ENCODE data around the gene CCDC57.

CCDC57 gene

GRCh38 chr17:82056729-82057621, 155.7 kb downstream of the CCDC57 start:
- no peak for DNase-seq

- no peak for DNase-seq
Observed at GRCh38 chr17:82055965-82056728, 156.5 kb downstream of the CCDC57 start.

DNA sequence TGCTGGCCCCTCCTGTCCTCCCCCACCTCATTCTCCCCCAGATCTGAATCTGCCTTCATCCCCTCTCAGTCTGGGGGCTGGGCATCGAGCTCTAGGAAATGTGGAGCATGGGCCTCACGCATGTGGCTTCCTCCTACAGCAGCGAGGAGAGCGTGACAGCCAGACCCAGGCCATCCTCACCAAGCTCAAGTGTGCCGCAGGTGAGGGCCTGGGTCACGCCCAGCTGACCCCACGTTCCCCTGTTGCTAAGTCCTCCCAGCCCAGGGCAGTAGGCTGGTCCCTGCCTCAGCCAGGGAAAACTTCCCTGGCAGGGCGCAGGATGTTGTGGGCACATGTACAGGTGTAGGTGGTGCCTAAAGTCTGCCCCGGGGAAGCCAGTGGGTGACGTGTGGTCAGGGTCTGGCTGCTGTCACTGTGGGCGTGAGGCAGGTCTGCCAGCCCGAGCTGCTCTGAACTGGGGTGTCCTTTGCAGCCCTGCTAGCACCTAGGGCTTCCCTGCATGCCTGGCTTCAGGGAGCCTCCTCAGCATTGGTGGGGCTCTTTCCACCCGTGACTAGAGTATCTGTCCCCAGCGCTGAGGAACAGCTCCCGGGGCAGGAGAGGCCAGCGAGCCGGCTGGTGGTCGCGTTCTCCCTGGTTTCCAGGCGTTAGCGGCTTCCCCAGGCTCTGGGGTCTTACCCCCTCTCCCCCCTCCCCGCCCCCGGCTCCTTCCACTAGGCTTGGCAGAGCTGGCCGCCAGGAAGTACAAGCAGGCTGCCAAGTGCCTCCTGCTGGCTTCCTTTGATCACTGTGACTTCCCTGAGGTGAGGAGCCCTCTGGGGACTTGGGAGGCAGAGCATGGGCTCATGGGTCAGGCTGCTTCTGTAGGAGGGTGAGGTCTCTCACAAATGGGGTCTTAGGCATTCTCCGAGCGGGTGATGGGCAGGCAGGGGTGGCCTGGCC, 157.3 kb downstream of the CCDC57 start:
- no peak for DNase-seq

DNA sequence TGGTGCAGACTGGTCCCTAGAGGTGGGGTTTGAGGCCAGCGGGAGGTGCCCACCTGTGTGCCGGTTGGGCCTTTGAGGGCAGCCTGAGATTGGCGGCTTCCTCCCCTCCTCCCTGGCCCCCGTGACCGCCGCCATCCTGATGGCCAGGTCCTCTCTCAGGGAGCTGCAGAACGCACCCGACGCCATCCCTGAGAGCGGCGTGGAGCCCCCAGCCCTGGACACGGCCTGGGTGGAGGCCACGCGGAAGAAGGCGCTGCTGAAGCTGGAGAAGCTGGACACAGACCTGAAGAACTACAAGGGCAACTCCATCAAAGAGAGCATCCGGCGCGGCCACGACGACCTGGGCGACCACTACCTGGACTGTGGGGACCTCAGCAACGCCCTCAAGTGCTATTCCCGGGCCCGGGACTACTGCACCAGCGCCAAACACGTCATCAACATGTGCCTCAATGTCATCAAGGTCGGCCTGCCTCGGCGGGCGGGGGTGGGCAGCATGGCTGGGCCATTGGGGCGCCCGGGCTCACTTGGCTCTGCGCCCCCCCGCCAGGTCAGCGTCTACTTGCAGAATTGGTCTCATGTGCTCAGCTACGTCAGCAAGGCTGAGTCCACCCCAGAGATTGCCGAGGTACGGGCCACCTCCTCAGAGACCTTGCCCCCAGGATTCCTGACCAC, 158.2 kb downstream of the CCDC57 start:
- DNase-seq: no peak

DNA sequence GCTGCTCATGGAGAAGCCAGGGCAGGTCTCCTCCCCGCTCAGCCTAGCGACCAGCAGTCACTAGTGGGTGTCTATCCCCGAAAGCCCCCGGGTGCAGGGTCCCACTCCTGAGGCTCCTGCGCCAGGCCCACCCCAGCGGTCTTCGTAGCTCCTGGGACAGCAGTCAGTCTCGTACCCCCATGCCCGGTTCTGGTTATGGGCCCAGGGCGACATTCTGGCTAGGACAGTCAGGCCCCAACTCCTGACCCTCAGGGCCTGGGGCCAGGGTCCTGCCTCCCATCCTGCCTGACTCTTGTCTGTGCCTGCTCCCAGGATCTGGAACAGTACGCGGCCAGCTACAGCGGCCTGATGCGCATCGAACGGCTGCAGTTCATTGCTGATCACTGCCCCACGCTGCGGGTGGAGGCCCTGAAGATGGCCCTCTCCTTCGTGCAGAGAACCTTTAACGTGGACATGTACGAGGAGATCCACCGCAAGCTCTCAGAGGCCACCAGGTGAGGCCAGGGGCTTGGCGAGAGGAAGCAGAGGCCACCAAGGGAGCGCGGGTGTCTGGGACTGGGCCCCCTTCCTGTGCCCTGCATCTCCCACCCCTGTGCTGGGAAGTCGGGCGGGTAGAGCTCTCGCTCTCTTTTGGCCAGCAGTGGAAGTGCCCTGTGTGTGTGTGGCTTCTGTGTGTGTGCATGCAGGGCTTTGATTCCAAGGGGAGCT, 158.9 kb downstream of the CCDC57 start:
- DNase-seq: no peak

DNA sequence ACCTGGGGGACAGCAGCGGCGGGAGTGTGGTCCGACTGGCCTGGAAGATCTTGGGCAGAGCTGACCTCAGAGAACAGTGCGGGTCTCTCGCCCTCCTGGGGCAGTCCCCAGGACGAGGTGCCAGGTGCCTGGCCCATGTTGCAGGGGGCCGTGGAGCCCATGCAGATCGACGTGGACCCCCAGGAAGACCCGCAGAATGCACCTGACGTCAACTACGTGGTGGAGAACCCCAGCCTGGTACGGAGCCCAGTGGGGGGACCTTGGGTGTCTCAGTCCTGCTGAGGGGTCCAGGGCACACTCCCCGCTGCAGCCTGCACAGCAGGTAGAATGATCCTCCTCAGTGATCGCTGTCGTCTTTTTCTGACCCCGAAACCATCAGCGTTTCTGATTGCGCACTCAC, 159.5 kb downstream of the CCDC57 start:
- DNase-seq: no peak

DNA sequence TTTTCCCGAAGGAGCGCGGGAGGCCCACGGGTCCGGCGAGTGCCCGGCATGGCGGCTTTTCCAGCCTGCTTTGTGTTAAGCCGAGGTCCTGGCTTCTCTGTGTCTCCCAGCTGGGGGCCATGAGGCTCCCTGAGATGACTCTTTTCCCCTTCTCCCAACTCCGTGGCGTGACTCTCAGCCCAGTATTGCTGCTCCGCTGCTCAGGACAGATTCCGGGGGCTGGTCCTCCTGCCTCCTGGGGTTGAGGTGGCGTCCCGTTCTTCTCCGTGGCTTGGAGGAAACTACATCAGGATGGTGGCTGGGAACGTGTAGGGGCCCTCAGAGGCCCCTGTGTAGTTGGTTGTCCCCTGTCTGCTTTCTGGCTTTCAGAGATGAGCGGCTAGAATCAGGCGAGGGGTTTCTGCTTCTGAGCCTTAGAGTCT, 160.0 kb downstream of the CCDC57 start:
- DNase-seq: no peak

DNA sequence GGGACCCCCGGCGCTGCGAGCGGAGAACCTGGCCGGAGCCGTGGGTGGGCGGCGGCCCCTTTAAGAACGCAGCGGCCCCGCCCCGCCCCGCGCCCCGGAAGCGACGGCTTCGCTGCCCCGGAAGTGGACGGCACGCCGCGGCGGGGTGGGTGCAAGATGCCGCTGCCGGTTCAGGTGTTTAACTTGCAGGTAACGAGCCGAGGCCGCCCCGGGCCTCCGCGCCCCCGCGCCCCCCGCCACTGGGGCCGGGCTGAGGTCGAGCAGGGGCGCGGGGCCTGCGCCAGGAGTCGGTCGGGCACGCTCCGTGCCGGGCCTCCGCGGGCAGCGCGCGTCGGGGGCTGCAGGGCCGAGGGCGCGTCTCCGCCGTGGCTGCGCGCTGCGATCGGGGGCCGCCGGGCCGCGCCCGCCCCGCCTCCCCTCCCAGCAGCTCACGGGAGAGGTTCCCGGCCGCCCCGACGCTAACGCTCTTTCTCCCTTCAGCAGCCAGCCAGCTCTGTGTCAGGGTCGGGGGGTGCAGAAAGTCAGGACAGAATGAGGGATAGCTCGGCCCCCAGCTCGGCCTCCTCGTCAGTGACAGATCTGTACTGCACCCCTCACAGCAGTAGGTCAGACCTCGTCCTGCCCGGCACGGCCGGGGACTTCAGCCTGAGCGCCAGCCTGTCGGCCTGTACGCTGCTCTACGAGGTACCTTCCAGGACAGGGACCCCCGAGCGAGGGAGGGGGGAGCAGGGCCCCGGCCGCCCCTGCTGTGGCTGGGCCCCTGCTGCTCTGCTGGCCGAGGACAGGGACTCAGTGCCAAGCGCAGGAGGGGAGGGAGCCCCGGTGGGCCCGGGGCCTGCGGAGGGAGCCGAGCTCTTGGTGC, 160.6 kb downstream of the CCDC57 start, which contains the start of the genes GPS1 and RFNG:
Gene GPS1 (plus strand): TSS at position 123 of the 862 bp plus-strand sequence. CDS start 34 bp downstream, at position 157.
Gene RFNG (minus strand): TSS at position 36 of the 862 bp plus-strand sequence. CDS start 45 bp downstream, outside the sequence.
- DNase-seq: peak in 1 of 2 experiments; percentile 89
